ENCODE data around the gene RPTOR.

RPTOR gene

GRCh38 chr17:80832266-80832676 lies 287.6 kb downstream of the RPTOR start:
- Histone ChIP-seq H3K9me3 (ENCODE audit: control insufficient read depth, low read length) (no peaks in the 10 kb centered on the region), H3K9ac (ENCODE audit: low read length) (peak overlapping the region; percentile 76), H3K36me3 (ENCODE audit: control insufficient read depth, insufficient read depth, low read length) (no peaks in the 10 kb centered on the region), H3K27me3 (ENCODE audit: control insufficient read depth, insufficient read depth, low read length) (no peaks in the 10 kb centered on the region), H3K4me1 (ENCODE audit: control insufficient read depth, insufficient read depth, low read length) (peaks cover 16% of the 10 kb centered on the region), H3K4me3 (ENCODE audit: low read length) (no peak overlapping the region)

GRCh38 chr17:80832888-80833583 lies 288.4 kb downstream of the RPTOR start:
- no peaks in the 10 kb centered on the region for H3K27me3 ChIP-seq (ENCODE audit: control insufficient read depth, insufficient read depth, low read length)
- peak overlapping the region; percentile 43 for H3K4me3 ChIP-seq (ENCODE audit: low read length)
- no peaks in the 10 kb centered on the region for H3K36me3 ChIP-seq (ENCODE audit: control insufficient read depth, insufficient read depth, low read length)
- peak overlapping the region; percentile 76 for H3K9ac ChIP-seq (ENCODE audit: low read length)
- peaks cover 16% of the 10 kb centered on the region for H3K4me1 ChIP-seq (ENCODE audit: control insufficient read depth, insufficient read depth, low read length)
- no peaks in the 10 kb centered on the region for H3K9me3 ChIP-seq (ENCODE audit: control insufficient read depth, low read length)

- Histone ChIP-seq H3K9ac (ENCODE audit: low read length) (no peak overlapping the region), H3K4me3 (ENCODE audit: low read length) (no peak overlapping the region)
Observed at GRCh38 chr17:80833952-80834892, 289.6 kb downstream of the RPTOR start.

GRCh38 chr17:80834893-80835275 lies 290.2 kb downstream of the RPTOR start:
- H3K9me3 ChIP-seq (ENCODE audit: control insufficient read depth, low read length) = no peaks in the 10 kb centered on the region
- peaks cover 16% of the 10 kb centered on the region for H3K4me1 ChIP-seq (ENCODE audit: control insufficient read depth, insufficient read depth, low read length)
- H3K9ac ChIP-seq (ENCODE audit: low read length) = no peak overlapping the region
- H3K4me3 ChIP-seq (ENCODE audit: low read length) = no peak overlapping the region
- H3K27me3 ChIP-seq (ENCODE audit: control insufficient read depth, insufficient read depth, low read length) = no peaks in the 10 kb centered on the region
- no peaks in the 10 kb centered on the region for H3K36me3 ChIP-seq (ENCODE audit: control insufficient read depth, insufficient read depth, low read length)

More at GRCh38 chr17:80833952-80834892, 289.6 kb downstream of the RPTOR start:
- peaks cover 16% of the 10 kb centered on the region for H3K4me1 ChIP-seq (ENCODE audit: control insufficient read depth, insufficient read depth, low read length)
- H3K36me3 ChIP-seq (ENCODE audit: control insufficient read depth, insufficient read depth, low read length) = no peaks in the 10 kb centered on the region
- no peaks in the 10 kb centered on the region for H3K9me3 ChIP-seq (ENCODE audit: control insufficient read depth, low read length)
- H3K27me3 ChIP-seq (ENCODE audit: control insufficient read depth, insufficient read depth, low read length) = no peaks in the 10 kb centered on the region

GRCh38 chr17:80835816-80836657 lies 291.4 kb downstream of the RPTOR start:
- Histone ChIP-seq H3K4me3 (ENCODE audit: low read length) (no peak overlapping the region), H3K9ac (ENCODE audit: low read length) (no peak overlapping the region), H3K36me3 (ENCODE audit: control insufficient read depth, insufficient read depth, low read length) (no peaks in the 10 kb centered on the region), H3K9me3 (ENCODE audit: control insufficient read depth, low read length) (no peaks in the 10 kb centered on the region), H3K4me1 (ENCODE audit: control insufficient read depth, insufficient read depth, low read length) (peaks cover 16% of the 10 kb centered on the region), H3K27me3 (ENCODE audit: control insufficient read depth, insufficient read depth, low read length) (no peaks in the 10 kb centered on the region)

- H3K9me3 ChIP-seq (ENCODE audit: control insufficient read depth, low read length) = no peaks in the 10 kb centered on the region
- H3K4me3 ChIP-seq (ENCODE audit: low read length) = no peak overlapping the region
- no peaks in the 10 kb centered on the region for H3K36me3 ChIP-seq (ENCODE audit: control insufficient read depth, insufficient read depth, low read length)
- H3K9ac ChIP-seq (ENCODE audit: low read length) = no peak overlapping the region
- H3K27me3 ChIP-seq (ENCODE audit: control insufficient read depth, insufficient read depth, low read length) = no peaks in the 10 kb centered on the region
- peaks cover 16% of the 10 kb centered on the region for H3K4me1 ChIP-seq (ENCODE audit: control insufficient read depth, insufficient read depth, low read length)
Observed at GRCh38 chr17:80836658-80836965, 292.0 kb downstream of the RPTOR start.

GRCh38 chr17:80836971-80837481 lies 292.4 kb downstream of the RPTOR start:
- H3K4me1 ChIP-seq (ENCODE audit: control insufficient read depth, insufficient read depth, low read length) = peaks cover 16% of the 10 kb centered on the region
- no peak overlapping the region for H3K9ac ChIP-seq (ENCODE audit: low read length)
- H3K36me3 ChIP-seq (ENCODE audit: control insufficient read depth, insufficient read depth, low read length) = no peaks in the 10 kb centered on the region
- no peaks in the 10 kb centered on the region for H3K27me3 ChIP-seq (ENCODE audit: control insufficient read depth, insufficient read depth, low read length)
- no peak overlapping the region for H3K4me3 ChIP-seq (ENCODE audit: low read length)
- no peaks in the 10 kb centered on the region for H3K9me3 ChIP-seq (ENCODE audit: control insufficient read depth, low read length)

- Histone ChIP-seq H3K27me3 (ENCODE audit: control insufficient read depth, insufficient read depth, low read length) (no peaks in the 10 kb centered on the region), H3K9me3 (ENCODE audit: control insufficient read depth, low read length) (no peaks in the 10 kb centered on the region), H3K4me3 (ENCODE audit: low read length) (no peak overlapping the region), H3K9ac (ENCODE audit: low read length) (no peak overlapping the region), H3K4me1 (ENCODE audit: control insufficient read depth, insufficient read depth, low read length) (peaks cover 9% of the 10 kb centered on the region), H3K36me3 (ENCODE audit: control insufficient read depth, insufficient read depth, low read length) (no peaks in the 10 kb centered on the region)
Observed at GRCh38 chr17:80837711-80838110, 293.1 kb downstream of the RPTOR start.

- Histone ChIP-seq H3K4me3 (ENCODE audit: low read length) (no peak overlapping the region), H3K9me3 (ENCODE audit: control insufficient read depth, low read length) (no peaks in the 10 kb centered on the region), H3K4me1 (ENCODE audit: control insufficient read depth, insufficient read depth, low read length) (peaks cover 6% of the 10 kb centered on the region), H3K36me3 (ENCODE audit: control insufficient read depth, insufficient read depth, low read length) (no peaks in the 10 kb centered on the region), H3K9ac (ENCODE audit: low read length) (no peak overlapping the region), H3K27me3 (ENCODE audit: control insufficient read depth, insufficient read depth, low read length) (no peaks in the 10 kb centered on the region)
Observed at GRCh38 chr17:80838311-80839025, 293.8 kb downstream of the RPTOR start.

GRCh38 chr17:80839026-80839345 lies 294.3 kb downstream of the RPTOR start:
- Histone ChIP-seq H3K4me1 (ENCODE audit: control insufficient read depth, insufficient read depth, low read length) (peaks cover under 1% of the 10 kb centered on the region), H3K9ac (ENCODE audit: low read length) (no peak overlapping the region), H3K4me3 (ENCODE audit: low read length) (no peak overlapping the region), H3K27me3 (ENCODE audit: control insufficient read depth, insufficient read depth, low read length) (no peaks in the 10 kb centered on the region), H3K9me3 (ENCODE audit: control insufficient read depth, low read length) (no peaks in the 10 kb centered on the region), H3K36me3 (ENCODE audit: control insufficient read depth, insufficient read depth, low read length) (no peaks in the 10 kb centered on the region)

- Histone ChIP-seq H3K9ac (ENCODE audit: low read length) (no peak overlapping the region), H3K36me3 (ENCODE audit: control insufficient read depth, insufficient read depth, low read length) (no peaks in the 10 kb centered on the region), H3K4me1 (ENCODE audit: control insufficient read depth, insufficient read depth, low read length) (no peaks in the 10 kb centered on the region), H3K9me3 (ENCODE audit: control insufficient read depth, low read length) (no peaks in the 10 kb centered on the region), H3K4me3 (ENCODE audit: low read length) (no peak overlapping the region), H3K27me3 (ENCODE audit: control insufficient read depth, insufficient read depth, low read length) (no peaks in the 10 kb centered on the region)
Observed at GRCh38 chr17:80839511-80839941, 294.9 kb downstream of the RPTOR start.
